K562 (cell line): Measurements from ENCODE around the gene COL5A1. TPM values are rescaled to one million over a fixed set of nuclear protein-coding genes. Genes with fewer than 3 reads are reported as not detected.
A peak's percentile ranks its signal among the peaks of the same experiment; 100 is the strongest.

Experiments
- ATAC-seq: fragments of 200-7000 bp; cut with Tn5 transposase; 3 replicates; pipeline ENCODE4 v1.9.1; 2020; ENCODE audit warnings: moderate library complexity
- BruUV-seq: library from RNA; stranded (reverse); fragments of 400-500 nt; replicated peaks from 2 replicates; lab custom pipeline; 2021; lab: Mats Ljungman, UMichigan
- CTCF ChIA-PET: fragments of 300-600 bp; formaldehyde crosslinking; extraction: SDS; loops from one replicate; lab custom pipeline; 2021; ENCODE audit warnings: low intra/inter-chr PET ratio; lab: Yijun Ruan, JAX
- POLR2A ChIA-PET: fragments of 300-600, 350-650 bp; sonication (Branson Sonifier 250); formaldehyde crosslinking; extraction: SDS; loops from one replicate; lab custom pipeline; 2021; ENCODE audit warnings: antibody characterized with exemption, inconsistent platforms; lab: Yijun Ruan, JAX
- DNase-seq, 4 experiments: peaks; one replicate each; pipeline versions ENCODE4 v3.0.0 to v3.0.0-alpha.2; 2011 to 2018; ENCODE audit warnings: low spot score in 3 of 4, mixed read lengths in 3 of 4; ENCODE audit errors: extremely low read depth in 1 of 4
- FAIRE-seq: peaks from 2 replicates; lab custom pipeline; 2011; peaks lifted over from hg19 to GRCh38; lab: Jason Lieb, UNC
- H2AFZ ChIP-seq: 2 replicates; pipeline ENCODE4 v1.6.0; 2011; ENCODE audit warnings: low read depth, low read length, control low read depth, inconsistent platforms
- H3K27ac ChIP-seq: fragments of 200-600 bp; 3 replicates; pipeline ENCODE4 v1.8.0; 2011; ENCODE audit warnings: low read depth, mild to moderate bottlenecking, control low read depth, inconsistent platforms, low read length, moderate library complexity, mixed read lengths; ENCODE audit errors: extremely low read depth
- H3K27me3 ChIP-seq, 2 experiments: fragments of 300-600 bp in 1 of 2; 2 replicates in 1 of 2; 3 replicates in 1 of 2; pipeline versions ENCODE4 v1.6.0 to v1.8.0; 2011; ENCODE audit warnings: inconsistent platforms in 2 of 2, low read length in 2 of 2, mild to moderate bottlenecking in 1 of 2, mixed read lengths in 1 of 2, moderate library complexity in 1 of 2; ENCODE audit not compliant: control insufficient read depth in 2 of 2, insufficient read depth in 2 of 2
- H3K36me3 ChIP-seq: fragments of 300-600 bp; 3 replicates; pipeline ENCODE4 v1.8.0; 2011; ENCODE audit warnings: mild to moderate bottlenecking, low read length, inconsistent platforms; ENCODE audit not compliant: control insufficient read depth, insufficient read depth
- H3K4me1 ChIP-seq, 2 experiments: fragments of 200-600 bp in 1 of 2; replicated peaks in 1 of 2; 2 replicates in 1 of 2; 3 replicates in 1 of 2; pipeline versions ENCODE4 v1.5.1 to v1.8.0; 2011; ENCODE audit warnings: inconsistent platforms in 2 of 2, low read length in 2 of 2, mild to moderate bottlenecking in 1 of 2, mixed read lengths in 1 of 2, moderate library complexity in 1 of 2; ENCODE audit not compliant: control insufficient read depth in 2 of 2, insufficient read depth in 2 of 2
- H3K4me2 ChIP-seq: 2 replicates; pipeline ENCODE4 v1.6.1; 2011; ENCODE audit warnings: low read length, control low read depth, inconsistent platforms, mixed read lengths; ENCODE audit not compliant: insufficient read depth
- H3K4me3 ChIP-seq: fragments of 200-600 bp; sonication (generic), shearing (Covaris generic); 2 replicates; pipeline ENCODE4 v1.5.1; 2016; ENCODE audit warnings: control low read depth, inconsistent platforms
- H3K79me2 ChIP-seq: fragments of 200-600 bp; 3 replicates; pipeline ENCODE4 v1.8.0; 2011; ENCODE audit warnings: low read length, inconsistent platforms; ENCODE audit not compliant: control insufficient read depth, insufficient read depth
- H3K9ac ChIP-seq, 2 experiments: 2 replicates each; pipeline versions ENCODE4 v1.6.0 to v1.6.1; 2011; ENCODE audit warnings: low read depth in 2 of 2, low read length in 2 of 2, control low read depth in 1 of 2, inconsistent platforms in 1 of 2, mild to moderate bottlenecking in 1 of 2, mixed read lengths in 1 of 2; ENCODE audit not compliant: insufficient read depth in 1 of 2
- H3K9me1 ChIP-seq: one replicate; pipeline ENCODE4 v1.6.0; 2011; ENCODE audit warnings: inconsistent platforms, mild to moderate bottlenecking, low read length, moderate library complexity; ENCODE audit not compliant: control insufficient read depth, insufficient read depth
- H3K9me3 ChIP-seq: replicated peaks from 2 replicates; pipeline ENCODE4 v1.5.1; 2011; ENCODE audit warnings: low read depth, low read length, inconsistent platforms; ENCODE audit not compliant: control insufficient read depth, insufficient read depth
- H4K20me1 ChIP-seq: replicated peaks from 2 replicates; pipeline ENCODE4 v1.6.1; 2011; ENCODE audit warnings: low read length, inconsistent platforms, mixed read lengths; ENCODE audit not compliant: control insufficient read depth, insufficient read depth
- BRD9 ChIP-seq: fragments of 450-650 bp; IDR thresholded peaks from 2 replicates; pipeline ENCODE4 v1.6.1; 2018; ENCODE audit warnings: low read depth; ENCODE audit not compliant: partially characterized antibody
- ELF4 ChIP-seq: fragments of 450-650 bp; formaldehyde crosslinking; IDR thresholded peaks from 2 replicates; pipeline ENCODE4 v1.4.0; 2022; ENCODE audit warnings: missing genetic modification characterization
- ETV1 ChIP-seq: fragments of 450-650 bp; conservative IDR thresholded peaks from 2 replicates; pipeline ENCODE4 v1.6.1; 2016; ENCODE audit warnings: missing genetic modification characterization, control low read depth, low read depth, missing compliant biosample characterization
- FOXK2 ChIP-seq, 2 experiments: fragments of 450-650 bp; IDR thresholded peaks in 1 of 2; conservative IDR thresholded peaks in 1 of 2; 2 replicates each; pipeline ENCODE4 v1.6.1; 2016; ENCODE audit warnings: low read depth in 2 of 2, mild to moderate bottlenecking in 1 of 2
- HMBOX1 ChIP-seq: sonication (generic); IDR thresholded peaks from 2 replicates; pipeline ENCODE4 v1.6.1; 2016
- IRF2 ChIP-seq: sonication (generic); formaldehyde crosslinking; IDR thresholded peaks from 2 replicates; pipeline ENCODE4 v1.8.1; 2022; ENCODE audit warnings: mild to moderate bottlenecking, missing genetic modification reagents
- KDM5B ChIP-seq: fragments of 200-600 bp; sonication (generic); IDR thresholded peaks from 2 replicates; pipeline ENCODE4 v1.6.1; 2012; ENCODE audit warnings: low read depth, mild to moderate bottlenecking, moderate library complexity, low read length, control low read depth, inconsistent platforms; ENCODE audit not compliant: insufficient replicate concordance
- PML ChIP-seq: IDR thresholded peaks from 2 replicates; pipeline ENCODE4 v1.6.1; 2012; ENCODE audit warnings: low read length, inconsistent platforms
- SIX5 ChIP-seq, 2 experiments: IDR thresholded peaks; 2 replicates each; pipeline ENCODE4 v1.6.1; 2011; ENCODE audit warnings: low read length in 2 of 2, borderline replicate concordance in 1 of 2, low read depth in 1 of 2, mild to moderate bottlenecking in 1 of 2, moderate library complexity in 1 of 2; ENCODE audit not compliant: insufficient read depth in 1 of 2
- ZNF165 ChIP-seq: fragments of 250-450 bp; sonication (Bioruptor Pico); IDR thresholded peaks from 2 replicates; pipeline ENCODE4 v1.4.0; 2020; ENCODE audit warnings: borderline replicate concordance
- WGBS: fragments of 100-300 bp; shearing (Covaris generic); methylation state at CpG from one replicate; pipeline ENCODE4 v1.1.6; 2016; ENCODE audit warnings: low coverage, mixed read lengths; ENCODE audit not compliant: insufficient coverage; ENCODE audit errors: missing lambda C conversion rate; 5-methylcytosine and 5-hydroxymethylcytosine counted together
- in situ Hi-C: fragments of 300-500 bp; cut with MboI; formaldehyde crosslinking; loops from 4 replicates; pipeline ENCODE4 v1.15.0; 2018; ENCODE audit warnings: inconsistent platforms, mixed read lengths
- intact Hi-C: fragments of 100-400 bp; cut with micrococcal nuclease; formaldehyde crosslinking; loops from 2 replicates; pipeline ENCODE4 v1.14.2; 2022
- polyA plus RNA-seq, 8 experiments: library from polyadenylated mRNA; depleted of rRNA in 4 of 8; stranded (reverse) in 5 of 8; unstranded in 3 of 8; fragments of >200 nt; fragmentation: Nextera tagmentation in 2 of 8; fragmentation: Illumina TruSeq in 1 of 8; extraction: Ambion mirVana in 2 of 8; extraction: Trizol in 1 of 8; gene quantifications; 2 replicates each; pipeline versions ENCODE4 v1.2.1 to v1.2.3, GENCODE V29; 2011 to 2014; ENCODE audit warnings: inconsistent platforms in 1 of 8, missing spikeins in 1 of 8
- total RNA-seq, 7 experiments: library from RNA; depleted of rRNA in 6 of 7; stranded (reverse); fragments of >200 nt in 6 of 7; fragmentation: Illumina TruSeq in 2 of 7; extraction: Trizol in 2 of 7; gene quantifications; 2 replicates each; pipeline versions ENCODE4 v1.2.1 to v1.2.3, GENCODE V29; 2011 to 2021; ENCODE audit warnings: low replicate concordance in 1 of 7
- TF ChIP-seq, protein P1 (sequence below): IDR thresholded peaks from 2 replicates; pipeline ENCODE4 v1.6.1; 2011; ENCODE audit warnings: borderline replicate concordance, low read depth, mild to moderate bottlenecking, moderate library complexity, low read length; ENCODE audit not compliant: insufficient read depth, poor library complexity, severe bottlenecking
- TF ChIP-seq, protein P2 (sequence below): IDR thresholded peaks from 2 replicates; pipeline ENCODE4 v1.6.1; 2016; ENCODE audit warnings: missing genetic modification characterization, missing compliant biosample characterization
- TF ChIP-seq, protein P3 (sequence below): fragments of 250-450 bp; sonication (Bioruptor Pico); IDR thresholded peaks from 2 replicates; pipeline ENCODE4 v1.9.0; 2021; ENCODE audit warnings: mild to moderate bottlenecking, inconsistent platforms

The COL5A1 gene
- total and polyA plus RNA-seq, 9 of the 15 experiments (the other 6 are each of a cell fraction or from before 2014, with no cell fraction given), result under 0.01 to 0.13 (median 0.04) TPM; not detected in 6

GRCh38 chr9:134839455-134840125 is 198.0 kb downstream of the COL5A1 start (continued):
- no peak for TF ChIP-seq ZNF165
- TF ChIP-seq, protein P1, sequence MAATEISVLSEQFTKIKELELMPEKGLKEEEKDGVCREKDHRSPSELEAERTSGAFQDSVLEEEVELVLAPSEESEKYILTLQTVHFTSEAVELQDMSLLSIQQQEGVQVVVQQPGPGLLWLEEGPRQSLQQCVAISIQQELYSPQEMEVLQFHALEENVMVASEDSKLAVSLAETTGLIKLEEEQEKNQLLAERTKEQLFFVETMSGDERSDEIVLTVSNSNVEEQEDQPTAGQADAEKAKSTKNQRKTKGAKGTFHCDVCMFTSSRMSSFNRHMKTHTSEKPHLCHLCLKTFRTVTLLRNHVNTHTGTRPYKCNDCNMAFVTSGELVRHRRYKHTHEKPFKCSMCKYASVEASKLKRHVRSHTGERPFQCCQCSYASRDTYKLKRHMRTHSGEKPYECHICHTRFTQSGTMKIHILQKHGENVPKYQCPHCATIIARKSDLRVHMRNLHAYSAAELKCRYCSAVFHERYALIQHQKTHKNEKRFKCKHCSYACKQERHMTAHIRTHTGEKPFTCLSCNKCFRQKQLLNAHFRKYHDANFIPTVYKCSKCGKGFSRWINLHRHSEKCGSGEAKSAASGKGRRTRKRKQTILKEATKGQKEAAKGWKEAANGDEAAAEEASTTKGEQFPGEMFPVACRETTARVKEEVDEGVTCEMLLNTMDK, result peak; percentile 4
- TF ChIP-seq, all 486 proteins: peak for 4

- intact Hi-C loops (no loop called here), in situ Hi-C loops (no loop called here)
- Histone ChIP-seq H2AFZ (no peak overlapping the region), H3K4me2 (no peak overlapping the region), H3K79me2 (no peaks in the 10 kb centered on the region), H3K9me1 (no peaks in the 10 kb centered on the region), H3K9ac (no peak overlapping the region), H3K4me1 (peaks cover 0 to 7% of the 10 kb centered on the region in 2 experiments; a peak in 1 of 5 replicates), H3K27ac (no peak overlapping the region), H3K4me3 (no peak overlapping the region), H3K36me3 (no peaks in the 10 kb centered on the region), H3K27me3 (peaks cover 6 to 80% of the 10 kb centered on the region in 2 experiments; a peak in 4 of 5 replicates), H3K9me3 (no peaks in the 10 kb centered on the region), H4K20me1 (peaks cover 12% of the 10 kb centered on the region)
- BruUV-seq, result no TSS peak
- FAIRE-seq (no peak), ATAC-seq (no peak), DNase-seq (no peak)
- ChIA-PET POLR2A (interaction anchor here (0.7 to 1.1 kb wide), 3 partner anchors 8 to 855 kb away, joined by 3 read pairs; no protein-coding TSS in a partner anchor), CTCF (no interaction called here)
- 2% methylated on average over 12 of the region's 12 CpGs for WGBS
- TF ChIP-seq IRF2 (CRISPR knock-in tag) (no peak), SIX5 (IDR thresholded peaks at IDR 0.05; ENCODE audit: borderline replicate concordance in 1 of 2, insufficient read depth in 1 of 2, low read depth in 1 of 2, low read length in 2 of 2) (no peak), ETV1 (tag) (no peak), HMBOX1 (no peak), FOXK2 (conservative IDR thresholded peaks at IDR 0.05 in 1 of 2, IDR thresholded peaks at IDR 0.05 in 1 of 2; ENCODE audit: low read depth in 2 of 2) (no peak), KDM5B (no peak), ELF4 (CRISPR knock-in tag) (no peak), BRD9 (no peak), PML (no peak)
- TF ChIP-seq, protein P2, sequence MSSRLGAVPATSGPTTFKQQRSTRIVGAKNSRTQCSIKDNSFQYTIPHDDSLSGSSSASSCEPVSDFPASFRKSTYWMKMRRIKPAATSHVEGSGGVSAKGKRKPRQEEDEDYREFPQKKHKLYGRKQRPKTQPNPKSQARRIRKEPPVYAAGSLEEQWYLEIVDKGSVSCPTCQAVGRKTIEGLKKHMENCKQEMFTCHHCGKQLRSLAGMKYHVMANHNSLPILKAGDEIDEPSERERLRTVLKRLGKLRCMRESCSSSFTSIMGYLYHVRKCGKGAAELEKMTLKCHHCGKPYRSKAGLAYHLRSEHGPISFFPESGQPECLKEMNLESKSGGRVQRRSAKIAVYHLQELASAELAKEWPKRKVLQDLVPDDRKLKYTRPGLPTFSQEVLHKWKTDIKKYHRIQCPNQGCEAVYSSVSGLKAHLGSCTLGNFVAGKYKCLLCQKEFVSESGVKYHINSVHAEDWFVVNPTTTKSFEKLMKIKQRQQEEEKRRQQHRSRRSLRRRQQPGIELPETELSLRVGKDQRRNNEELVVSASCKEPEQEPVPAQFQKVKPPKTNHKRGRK (tag), result no peak
- TF ChIP-seq, protein P3, sequence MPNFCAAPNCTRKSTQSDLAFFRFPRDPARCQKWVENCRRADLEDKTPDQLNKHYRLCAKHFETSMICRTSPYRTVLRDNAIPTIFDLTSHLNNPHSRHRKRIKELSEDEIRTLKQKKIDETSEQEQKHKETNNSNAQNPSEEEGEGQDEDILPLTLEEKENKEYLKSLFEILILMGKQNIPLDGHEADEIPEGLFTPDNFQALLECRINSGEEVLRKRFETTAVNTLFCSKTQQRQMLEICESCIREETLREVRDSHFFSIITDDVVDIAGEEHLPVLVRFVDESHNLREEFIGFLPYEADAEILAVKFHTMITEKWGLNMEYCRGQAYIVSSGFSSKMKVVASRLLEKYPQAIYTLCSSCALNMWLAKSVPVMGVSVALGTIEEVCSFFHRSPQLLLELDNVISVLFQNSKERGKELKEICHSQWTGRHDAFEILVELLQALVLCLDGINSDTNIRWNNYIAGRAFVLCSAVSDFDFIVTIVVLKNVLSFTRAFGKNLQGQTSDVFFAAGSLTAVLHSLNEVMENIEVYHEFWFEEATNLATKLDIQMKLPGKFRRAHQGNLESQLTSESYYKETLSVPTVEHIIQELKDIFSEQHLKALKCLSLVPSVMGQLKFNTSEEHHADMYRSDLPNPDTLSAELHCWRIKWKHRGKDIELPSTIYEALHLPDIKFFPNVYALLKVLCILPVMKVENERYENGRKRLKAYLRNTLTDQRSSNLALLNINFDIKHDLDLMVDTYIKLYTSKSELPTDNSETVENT (CRISPR knock-in tag), result no peak
These were observed 198.9 kb downstream of the COL5A1 start for GRCh38 chr9:134840511-134840910.
